ENCODE results near the gene SPATA24.
"Not testable (repeated sequence)": the region's sequence is repeated elsewhere in the genome, so short reads cannot be mapped to it uniquely, and the experiment has no call there.

The SPATA24 gene

DNA sequence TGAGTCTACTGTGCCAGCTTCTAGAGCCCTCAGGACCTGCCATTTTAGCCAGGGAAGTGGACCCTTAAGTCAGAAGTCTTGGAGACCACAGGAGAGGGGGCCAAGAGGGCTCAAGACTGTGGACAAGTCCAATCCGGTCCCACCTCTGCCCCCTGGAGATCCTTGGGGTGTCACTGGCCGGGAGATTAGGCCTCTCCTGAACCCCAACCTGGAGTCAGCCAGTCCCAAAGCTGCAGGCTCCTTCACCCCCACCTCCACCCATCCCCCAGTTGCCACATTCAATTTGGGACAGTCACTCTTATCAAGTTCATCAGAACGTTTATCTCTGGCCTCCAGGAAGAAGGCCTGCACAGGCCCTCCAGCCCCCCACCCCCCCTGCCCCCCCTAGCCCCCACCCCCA lies 21.1 kb downstream of the SPATA24 start:
- no peak for DNase-seq

GRCh38 chr5:139381837-139382761 lies 21.8 kb downstream of the SPATA24 start:
- no peak for DNase-seq

GRCh38 chr5:139379626-139380449 lies 24.1 kb downstream of the SPATA24 start:
- DNase-seq = no peak

DNA sequence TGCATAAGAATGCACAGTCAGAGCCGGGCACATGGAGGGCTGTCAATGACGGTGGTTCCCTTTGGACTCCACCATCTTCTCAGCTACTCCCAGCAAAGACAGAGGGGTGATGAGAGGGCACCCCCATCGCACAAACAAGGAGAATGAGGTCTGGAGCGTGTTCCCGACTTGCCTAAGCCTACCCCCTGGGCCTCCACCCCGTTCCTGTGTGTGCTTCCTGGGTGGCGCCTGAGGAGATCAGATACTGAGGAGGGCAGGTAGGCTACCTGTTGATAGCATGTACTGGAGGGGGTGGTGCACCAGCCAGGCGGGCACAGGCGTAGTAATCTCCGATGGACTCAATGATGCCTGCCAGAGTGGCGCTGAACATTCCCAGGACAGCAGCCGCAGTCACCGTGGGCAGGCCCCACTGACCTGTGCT lies 24.9 kb downstream of the SPATA24 start:
- no peak for DNase-seq

GRCh38 chr5:139378101-139378825 lies 25.6 kb downstream of the SPATA24 start:
- no peak for DNase-seq

GRCh38 chr5:139377226-139377625 lies 26.7 kb downstream of the SPATA24 start:
- DNase-seq = no peak

- DNase-seq = no peak
These were observed 27.5 kb downstream of the SPATA24 start for GRCh38 chr5:139376364-139376763.

DNA sequence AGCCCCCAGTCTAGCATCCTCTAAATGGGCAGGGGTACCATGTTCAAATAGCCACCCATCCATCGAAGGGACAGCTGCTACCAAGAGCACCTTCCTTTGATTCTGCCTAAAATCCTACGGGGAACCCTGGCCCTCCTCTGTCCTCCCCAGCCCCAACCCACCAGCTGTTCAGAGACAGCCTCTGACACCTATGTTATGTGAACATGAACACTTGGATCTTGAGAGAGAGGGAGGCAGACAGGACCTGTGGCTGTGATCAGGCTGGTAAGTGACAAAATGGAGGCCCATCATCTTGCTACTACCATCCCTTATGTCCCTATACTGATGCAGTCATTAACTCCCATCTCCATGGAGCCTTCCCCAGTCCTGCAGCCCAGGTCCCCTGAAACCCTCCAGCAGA lies 29.0 kb downstream of the SPATA24 start:
- no peak for DNase-seq

- DNase-seq = no peak
These were observed 32.1 kb downstream of the SPATA24 start for GRCh38 chr5:139371482-139372435.

- no peak for DNase-seq
These were observed 34.7 kb downstream of the SPATA24 start for GRCh38 chr5:139369181-139369580.

DNA sequence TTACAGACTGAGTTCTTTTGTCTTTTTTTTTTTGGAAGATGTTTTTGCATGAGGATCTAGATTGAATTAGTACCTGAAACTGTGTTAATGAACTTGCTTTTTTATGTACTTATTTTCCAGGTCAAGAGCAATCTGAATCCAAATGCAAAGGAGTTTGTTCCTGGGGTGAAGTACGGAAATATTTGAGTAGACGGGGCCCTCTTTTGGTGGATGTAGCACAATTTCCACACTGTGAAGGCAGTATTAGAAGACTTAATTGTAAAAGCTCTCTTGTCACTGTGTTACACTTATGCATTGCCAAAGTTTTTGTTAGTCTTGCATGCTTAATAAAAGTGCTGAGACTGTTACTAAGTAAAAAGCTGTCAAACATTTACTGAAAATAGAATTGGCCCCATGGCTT lies 35.3 kb downstream of the SPATA24 start:
- no peak for DNase-seq

DNA sequence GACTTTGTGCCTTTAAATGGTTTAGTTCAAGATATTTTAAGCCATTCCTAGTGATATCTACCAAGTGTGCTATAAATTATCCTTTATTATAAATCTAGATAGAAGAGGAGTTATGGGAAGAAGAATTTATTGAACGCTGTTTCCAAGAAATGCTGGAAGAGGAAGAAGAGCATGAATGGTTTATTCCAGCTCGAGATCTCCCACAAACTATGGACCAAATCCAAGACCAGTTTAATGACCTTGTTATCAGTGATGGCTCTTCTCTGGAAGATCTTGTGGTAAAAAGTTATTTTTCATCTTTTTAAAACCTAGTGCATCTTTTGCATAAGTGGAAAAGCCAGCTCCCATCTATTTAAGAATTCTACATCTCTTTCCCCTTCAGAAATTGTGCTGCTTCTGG lies 39.4 kb downstream of the SPATA24 start:
- DNase-seq = no peak

DNA sequence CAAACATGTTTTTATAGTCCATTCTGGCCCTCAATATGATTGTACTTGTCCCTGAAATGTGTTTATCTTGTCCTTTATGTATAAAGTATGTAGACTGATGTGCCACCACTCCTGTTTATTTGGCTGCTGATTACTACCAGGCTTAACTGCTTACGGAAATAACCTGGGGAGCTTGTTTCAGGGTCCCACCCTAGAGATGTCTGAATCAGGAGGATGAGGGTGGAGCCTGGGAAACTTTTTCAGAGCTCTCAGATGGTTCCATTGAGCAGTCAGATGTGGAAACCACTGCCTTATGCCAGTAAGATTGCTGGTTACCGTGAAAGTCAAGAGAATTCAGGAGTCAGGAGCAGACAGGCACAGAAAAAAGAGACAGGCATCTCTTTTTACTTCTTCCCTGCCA lies 40.0 kb downstream of the SPATA24 start:
- DNase-seq = no peak

- DNase-seq = no peak
These were observed 42.0 kb downstream of the SPATA24 start for GRCh38 chr5:139361835-139362429.

DNA sequence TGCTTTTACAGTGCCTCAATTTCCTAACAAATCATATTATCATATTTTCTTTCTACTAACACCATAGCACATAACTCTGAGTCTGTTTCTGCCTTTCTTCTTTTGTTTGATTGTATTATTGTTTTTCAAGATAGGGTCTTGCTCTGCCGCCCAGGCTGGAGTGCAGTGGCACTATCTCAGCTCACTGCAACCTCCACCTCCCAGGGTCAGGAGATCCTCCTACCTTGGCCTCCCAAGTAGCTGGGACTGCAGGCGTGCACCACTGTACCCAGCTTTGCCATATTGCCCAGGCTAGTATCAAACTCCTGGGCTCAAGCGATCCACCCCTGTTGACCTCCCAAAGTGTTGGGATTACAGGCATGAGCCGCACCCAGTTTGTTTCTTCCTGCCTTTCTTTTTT lies 43.5 kb downstream of the SPATA24 start:
- no peak for DNase-seq

DNA sequence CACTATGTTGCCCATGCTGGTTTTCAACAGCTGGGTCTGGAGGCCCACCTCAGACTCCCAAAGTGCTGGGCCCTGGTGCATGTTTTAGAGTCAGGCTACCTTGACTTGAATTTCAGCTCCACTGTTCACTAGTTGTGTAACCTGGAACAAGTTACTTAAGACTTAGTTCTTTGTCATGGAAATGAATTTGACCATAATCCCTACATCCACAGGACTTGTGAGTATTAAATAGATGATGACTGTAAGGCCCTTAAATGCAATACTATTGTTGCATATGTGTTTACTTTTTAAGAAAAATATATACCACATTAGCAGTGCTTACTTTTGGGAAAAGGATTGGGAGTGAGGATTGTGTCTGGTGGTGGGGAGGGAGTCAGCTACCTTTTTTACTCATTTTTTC lies 45.8 kb downstream of the SPATA24 start:
- DNase-seq = no peak

DNA sequence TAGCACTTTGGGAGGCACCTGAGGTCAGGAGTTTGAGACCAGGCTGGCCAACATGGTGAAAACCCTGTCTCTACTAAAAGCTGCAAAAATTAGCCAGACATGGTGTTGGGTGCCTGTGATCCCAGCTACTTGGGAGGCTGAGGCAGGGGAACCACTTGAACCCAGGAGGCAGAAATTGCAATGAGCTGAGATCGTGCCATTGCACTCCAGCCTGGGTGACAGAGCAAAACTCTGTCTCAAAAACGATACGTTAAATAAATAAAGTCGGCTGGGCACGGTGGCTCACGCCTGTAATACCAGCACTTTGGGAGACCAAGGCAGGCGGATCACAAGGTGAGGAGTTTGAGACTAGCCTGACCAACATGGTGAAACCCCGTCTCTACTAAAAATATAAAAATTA lies 48.0 kb downstream of the SPATA24 start:
- not testable (repeated sequence) for DNase-seq

DNA sequence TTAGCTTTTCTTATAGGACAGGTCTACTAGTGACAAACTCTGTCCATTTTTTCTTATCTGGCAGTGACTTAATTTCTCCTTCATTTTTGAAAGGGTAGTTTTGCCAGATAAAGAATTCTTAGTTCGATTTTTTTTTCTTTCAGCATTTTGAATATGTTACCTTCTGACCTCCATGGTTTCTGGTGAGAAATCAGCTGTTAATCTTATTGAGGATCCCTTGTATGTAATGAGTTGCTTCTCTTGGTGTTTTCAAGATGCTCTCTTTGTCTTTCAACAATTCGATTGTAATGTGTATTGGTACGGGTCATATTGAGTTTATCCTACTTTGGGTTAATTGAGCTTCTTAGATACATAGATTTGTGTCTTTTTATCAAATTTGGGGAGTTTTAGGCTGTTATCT lies 49.7 kb downstream of the SPATA24 start:
- no peak for DNase-seq

- not testable (repeated sequence) for DNase-seq
These were observed 56.0 kb downstream of the SPATA24 start for GRCh38 chr5:139347863-139348262.

Measured in stimulated activated CD4-positive, alpha-beta T cell treated with anti-CD3 and anti-CD28 coated beads, Interleukin-12 subunit alpha, Interleukin-12 subunit beta, amount 100 ng/mL, for 4 hours (primary cell).